Suppressor macrophage treated with lipopolysaccharide for 4 hours (primary cell): ENCODE data around the gene RBMY1D.
"Not testable (repeated sequence)": the region's sequence is repeated elsewhere in the genome, so short reads cannot be mapped to it uniquely, and the experiment has no call there.

ENCODE experiments used
- DNase-seq: peaks from one replicate; pipeline ENCODE4 v3.0.0-alpha.2; 2020

The RBMY1D gene

GRCh38 chrY:21894426-21894825 lies at the start of gene RBMY1D:
Gene RBMY1D (minus strand): TSS chrY:21894526. CDS start chrY:21892513, 2,013 bp downstream.
- not testable (repeated sequence) for DNase-seq

- DNase-seq = not testable (repeated sequence)
Measured at GRCh38 chrY:21917932-21918331, 23.6 kb upstream of the RBMY1D start, which contains the start of gene RBMY1E. Gene RBMY1E (minus strand): TSS chrY:21918032. CDS start chrY:21916054, 1,978 bp downstream.

GRCh38 chrY:21869407-21870076 lies 24.8 kb downstream of the RBMY1D start:
- not testable (repeated sequence) for DNase-seq

- DNase-seq = no peak
Measured at GRCh38 chrY:21845481-21845880, 48.8 kb downstream of the RBMY1D start.

GRCh38 chrY:21842090-21842489 lies 52.2 kb downstream of the RBMY1D start:
- DNase-seq = no peak

GRCh38 chrY:21839489-21839888 lies 54.8 kb downstream of the RBMY1D start:
- no peak for DNase-seq

GRCh38 chrY:21836343-21836742 lies 58.0 kb downstream of the RBMY1D start:
- DNase-seq = no peak

- no peak for DNase-seq
Measured at GRCh38 chrY:21835052-21835451, 59.3 kb downstream of the RBMY1D start.
